ENCODE measurements around the gene EEF2KMT. TPM values are rescaled to one million over a fixed set of nuclear protein-coding genes. Genes with fewer than 3 reads are reported as not detected.

Gene EEF2KMT
- total and polyA plus RNA-seq, 5 donors, result 4.4 to 6.9 (median 4.8) TPM

GRCh38 chr16:5066511-5066910 is 31.1 kb downstream of the EEF2KMT start:
- intact Hi-C loops (cut with DNase I), result no loop called here
- Histone ChIP-seq H3K4me3 (ENCODE audit: low read length) (no peak overlapping the region), H3K4me1 (ENCODE audit: control insufficient read depth, insufficient read depth, low read length) (no peaks in the 10 kb centered on the region), H3K27ac (ENCODE audit: low read length) (no peak overlapping the region), H3K9me3 (ENCODE audit: control insufficient read depth, low read length) (no peaks in the 10 kb centered on the region), H3K27me3 (ENCODE audit: control insufficient read depth, insufficient read depth) (no peaks in the 10 kb centered on the region)
- DNase-seq, result no peak
- no peak for ATAC-seq
- whole genome bisulfite sequencing, result 69% methylated on average over 6 of the region's 6 CpGs

- WGBS, result 47% methylated on average over 10 of the region's 10 CpGs
- Histone ChIP-seq H3K27me3 (ENCODE audit: control insufficient read depth, insufficient read depth) (no peaks in the 10 kb centered on the region), H3K27ac (ENCODE audit: low read length) (no peak within 1 kb of the TSS), H3K4me1 (ENCODE audit: control insufficient read depth, insufficient read depth, low read length) (no peaks in the 10 kb centered on the region), H3K4me3 (ENCODE audit: low read length) (no peak within 1 kb of the TSS), H3K9me3 (ENCODE audit: control insufficient read depth, low read length) (no peaks in the 10 kb centered on the region)
- ATAC-seq, result peak; percentile 58 to 73
- intact Hi-C loops (cut with DNase I), result no loop called here
- DNase-seq, result peak in 2 of 3 donors; percentile 77
Observed at GRCh38 chr16:5065813-5066212, 31.8 kb downstream of the EEF2KMT start, which contains the start of gene C16orf89. C16orf89 (minus strand) TSS chr16:5065956; CDS start chr16:5065908, 48 bp downstream.

- WGBS, result 49% methylated on average over 8 of the region's 8 CpGs
- Histone ChIP-seq H3K4me3 (ENCODE audit: low read length) (no peak overlapping the region), H3K4me1 (ENCODE audit: control insufficient read depth, insufficient read depth, low read length) (no peaks in the 10 kb centered on the region), H3K27me3 (ENCODE audit: control insufficient read depth, insufficient read depth) (no peaks in the 10 kb centered on the region), H3K9me3 (ENCODE audit: control insufficient read depth, low read length) (no peaks in the 10 kb centered on the region), H3K27ac (ENCODE audit: low read length) (no peak overlapping the region)
- intact Hi-C loops (cut with DNase I), result no loop called here
- no peak for DNase-seq
- peak in 1 of 2 donors; percentile 62 for ATAC-seq
Observed at GRCh38 chr16:5065326-5065725, 32.3 kb downstream of the EEF2KMT start.

GRCh38 chr16:5064915-5065314 is 32.7 kb downstream of the EEF2KMT start:
- WGBS, result 65% methylated on average over 7 of the region's 7 CpGs

GRCh38 chr16:5062790-5063765 is 34.5 kb downstream of the EEF2KMT start:
- DNase-seq (no peak), ATAC-seq (no peak)
- Histone ChIP-seq H3K9me3 (ENCODE audit: control insufficient read depth, low read length) (no peaks in the 10 kb centered on the region), H3K4me1 (ENCODE audit: control insufficient read depth, insufficient read depth, low read length) (no peaks in the 10 kb centered on the region), H3K4me3 (ENCODE audit: low read length) (no peak overlapping the region), H3K27me3 (ENCODE audit: control insufficient read depth, insufficient read depth) (no peaks in the 10 kb centered on the region), H3K27ac (ENCODE audit: low read length) (no peak overlapping the region)
- intact Hi-C loops (cut with DNase I), result no loop called here
- WGBS, result 59% methylated on average over 19 of the region's 19 CpGs

More at GRCh38 chr16:5064915-5065314, 32.7 kb downstream of the EEF2KMT start:
- Histone ChIP-seq H3K27ac (ENCODE audit: low read length) (no peak overlapping the region), H3K4me1 (ENCODE audit: control insufficient read depth, insufficient read depth, low read length) (no peaks in the 10 kb centered on the region), H3K27me3 (ENCODE audit: control insufficient read depth, insufficient read depth) (no peaks in the 10 kb centered on the region), H3K9me3 (ENCODE audit: control insufficient read depth, low read length) (no peaks in the 10 kb centered on the region), H3K4me3 (ENCODE audit: low read length) (no peak overlapping the region)
- intact Hi-C loops (cut with DNase I), result no loop called here
- DNase-seq, result no peak
- ATAC-seq, result no peak

GRCh38 chr16:5062051-5062450 is 35.5 kb downstream of the EEF2KMT start:
- intact Hi-C loops (cut with DNase I), result no loop called here
- WGBS, result 81% methylated on average over 11 of the region's 11 CpGs
- no peaks in the 10 kb centered on the region for H3K4me1 ChIP-seq (ENCODE audit: control insufficient read depth, insufficient read depth, low read length)

GRCh38 chr16:5060073-5060641 is 37.4 kb downstream of the EEF2KMT start:
- no peak for ATAC-seq
- no peak for DNase-seq
- no peaks in the 10 kb centered on the region for H3K9me3 ChIP-seq (ENCODE audit: control insufficient read depth, low read length)
- H3K4me3 ChIP-seq (ENCODE audit: low read length), result no peak overlapping the region
- no peaks in the 10 kb centered on the region for H3K4me1 ChIP-seq (ENCODE audit: control insufficient read depth, insufficient read depth, low read length)
- H3K27ac ChIP-seq (ENCODE audit: low read length), result no peak overlapping the region
- intact Hi-C loops (cut with DNase I), result no loop called here
- WGBS, result 77% methylated on average over 10 of the region's 10 CpGs
- H3K27me3 ChIP-seq (ENCODE audit: control insufficient read depth, insufficient read depth), result no peaks in the 10 kb centered on the region

More at GRCh38 chr16:5062051-5062450, 35.5 kb downstream of the EEF2KMT start:
- Histone ChIP-seq H3K4me3 (ENCODE audit: low read length) (no peak overlapping the region), H3K27ac (ENCODE audit: low read length) (no peak overlapping the region), H3K9me3 (ENCODE audit: control insufficient read depth, low read length) (no peaks in the 10 kb centered on the region), H3K27me3 (ENCODE audit: control insufficient read depth, insufficient read depth) (no peaks in the 10 kb centered on the region)
- ATAC-seq (no peak), DNase-seq (no peak)

- Histone ChIP-seq H3K9me3 (ENCODE audit: control insufficient read depth, low read length) (no peaks in the 10 kb centered on the region), H3K4me1 (ENCODE audit: control insufficient read depth, insufficient read depth, low read length) (no peaks in the 10 kb centered on the region), H3K27ac (ENCODE audit: low read length) (no peak overlapping the region), H3K4me3 (ENCODE audit: low read length) (no peak overlapping the region), H3K27me3 (ENCODE audit: control insufficient read depth, insufficient read depth) (no peaks in the 10 kb centered on the region)
- intact Hi-C loops (cut with DNase I), result no loop called here
- DNase-seq (no peak), ATAC-seq (no peak)
- WGBS, result 67% methylated on average over 6 of the region's 6 CpGs
Observed at GRCh38 chr16:5059386-5060072, 38.1 kb downstream of the EEF2KMT start.

- no peak for DNase-seq
- H3K4me3 ChIP-seq (ENCODE audit: low read length), result no peak overlapping the region
- WGBS, result 32% methylated on average over 7 of the region's 7 CpGs
- no peaks in the 10 kb centered on the region for H3K27me3 ChIP-seq (ENCODE audit: control insufficient read depth, insufficient read depth)
- no peak overlapping the region for H3K27ac ChIP-seq (ENCODE audit: low read length)
- no peak for ATAC-seq
- H3K4me1 ChIP-seq (ENCODE audit: control insufficient read depth, insufficient read depth, low read length), result no peaks in the 10 kb centered on the region
- no peaks in the 10 kb centered on the region for H3K9me3 ChIP-seq (ENCODE audit: control insufficient read depth, low read length)
- intact Hi-C loops (cut with DNase I), result no loop called here
Observed at GRCh38 chr16:5058476-5058875, 39.1 kb downstream of the EEF2KMT start.

- Histone ChIP-seq H3K9me3 (ENCODE audit: control insufficient read depth, low read length) (no peaks in the 10 kb centered on the region), H3K27me3 (ENCODE audit: control insufficient read depth, insufficient read depth) (no peaks in the 10 kb centered on the region), H3K4me1 (ENCODE audit: control insufficient read depth, insufficient read depth, low read length) (no peaks in the 10 kb centered on the region), H3K4me3 (ENCODE audit: low read length) (no peak overlapping the region), H3K27ac (ENCODE audit: low read length) (no peak overlapping the region)
- ATAC-seq (peak; percentile 43 to 51), DNase-seq (peak in 1 of 3 donors; percentile 56)
- intact Hi-C loops (cut with DNase I), result no loop called here
- 12% methylated on average over 11 of the region's 11 CpGs for WGBS
Observed at GRCh38 chr16:5056352-5056751, 41.2 kb downstream of the EEF2KMT start.

Measured in right cardiac atrium (tissue), 5 donors.